NCI-H774 (cell line): Measurements from ENCODE around the gene RNPC3.
A peak's percentile ranks its signal among the peaks of the same experiment; 100 is the strongest.

Source experiments
- DNase-seq: peaks from one replicate; lab custom pipeline; 2025; lab: John Stamatoyannopoulos, UW

The RNPC3 gene, protein sequence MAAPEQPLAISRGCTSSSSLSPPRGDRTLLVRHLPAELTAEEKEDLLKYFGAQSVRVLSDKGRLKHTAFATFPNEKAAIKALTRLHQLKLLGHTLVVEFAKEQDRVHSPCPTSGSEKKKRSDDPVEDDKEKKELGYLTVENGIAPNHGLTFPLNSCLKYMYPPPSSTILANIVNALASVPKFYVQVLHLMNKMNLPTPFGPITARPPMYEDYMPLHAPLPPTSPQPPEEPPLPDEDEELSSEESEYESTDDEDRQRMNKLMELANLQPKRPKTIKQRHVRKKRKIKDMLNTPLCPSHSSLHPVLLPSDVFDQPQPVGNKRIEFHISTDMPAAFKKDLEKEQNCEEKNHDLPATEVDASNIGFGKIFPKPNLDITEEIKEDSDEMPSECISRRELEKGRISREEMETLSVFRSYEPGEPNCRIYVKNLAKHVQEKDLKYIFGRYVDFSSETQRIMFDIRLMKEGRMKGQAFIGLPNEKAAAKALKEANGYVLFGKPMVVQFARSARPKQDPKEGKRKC

DNA sequence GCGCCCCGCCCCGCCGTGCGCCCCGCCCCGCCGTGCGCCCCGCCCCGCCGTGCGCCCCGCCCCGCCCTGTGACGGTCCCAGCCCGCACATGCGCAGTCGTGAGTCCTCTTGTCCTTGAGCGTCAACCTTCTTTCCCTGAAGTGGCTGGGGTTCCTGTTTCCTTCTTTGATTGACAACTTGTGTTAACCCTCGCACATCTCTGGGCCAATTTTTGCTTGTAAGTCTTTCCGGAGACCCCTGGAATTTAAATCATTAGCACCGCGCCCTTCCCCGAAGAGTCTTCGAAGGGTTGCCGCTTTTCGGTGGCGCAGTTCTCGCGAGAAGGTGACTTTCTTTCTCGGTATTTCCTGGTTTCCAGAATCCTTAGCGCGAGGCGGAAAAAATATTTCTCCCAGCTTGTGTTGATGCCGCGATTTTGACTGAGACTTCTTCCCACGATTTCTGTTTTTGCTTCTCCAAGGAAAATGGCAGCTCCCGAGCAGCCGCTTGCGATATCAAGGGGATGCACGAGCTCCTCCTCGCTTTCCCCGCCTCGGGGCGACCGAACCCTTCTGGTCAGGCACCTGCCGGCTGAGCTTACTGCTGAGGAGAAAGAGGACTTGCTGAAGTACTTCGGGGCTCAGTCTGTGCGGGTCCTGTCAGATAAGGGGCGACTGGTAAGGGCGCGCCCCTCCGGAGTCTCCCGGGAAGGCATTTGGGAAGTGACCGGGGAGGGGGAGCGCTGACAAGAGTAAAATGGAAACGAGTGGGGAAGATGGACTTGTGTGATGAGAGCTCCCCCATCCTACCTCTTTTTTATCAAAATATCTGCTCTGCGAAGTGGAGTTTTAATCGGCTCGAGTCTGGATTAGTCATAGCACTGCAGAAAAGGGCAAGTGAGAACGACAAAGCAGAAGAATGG is at the start of gene RNPC3:
RNPC3 (plus strand) TSS at position 93 of the 901 bp plus-strand sequence; CDS start at position 465, 372 bp downstream.
- DNase-seq: peak; percentile 67

DNA sequence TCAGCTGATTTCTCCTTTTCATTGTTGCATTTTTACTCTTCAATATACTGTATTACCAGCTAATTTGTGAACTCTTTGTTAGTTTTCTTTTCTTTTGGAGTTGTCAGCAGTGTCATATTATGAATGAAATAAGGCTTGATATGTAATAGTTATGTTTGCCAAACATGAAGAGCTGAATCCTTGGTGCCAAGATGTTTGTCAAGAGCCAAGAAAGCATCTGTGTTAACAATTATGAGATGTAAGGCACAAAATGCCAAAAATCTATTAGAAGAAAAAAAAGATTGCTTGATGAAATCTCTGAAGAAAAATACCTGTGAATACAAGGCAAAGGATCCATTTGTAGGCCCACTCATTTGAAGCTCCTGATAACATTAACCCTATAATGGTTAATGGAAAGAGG is 48.4 kb upstream of the RNPC3 start:
- DNase-seq: no peak

DNA sequence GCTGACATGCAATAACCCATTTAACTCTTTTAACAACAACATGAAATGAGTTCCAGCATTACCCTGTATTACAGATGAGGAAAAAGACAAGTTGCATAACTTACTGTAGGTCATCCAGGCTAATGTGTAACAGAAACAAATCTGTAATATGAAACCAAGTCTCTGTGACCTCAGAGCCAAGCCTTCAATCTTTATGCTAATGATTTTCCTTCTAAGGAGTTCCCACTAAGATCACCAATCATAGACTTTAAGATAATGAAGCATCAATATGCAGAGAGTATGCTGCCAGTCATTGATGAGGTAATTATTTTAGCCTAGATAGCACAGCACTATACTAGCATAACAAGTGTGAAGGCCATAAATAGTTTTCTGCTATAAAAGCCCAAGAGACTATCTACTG is 35.6 kb upstream of the RNPC3 start:
- no peak for DNase-seq

DNA sequence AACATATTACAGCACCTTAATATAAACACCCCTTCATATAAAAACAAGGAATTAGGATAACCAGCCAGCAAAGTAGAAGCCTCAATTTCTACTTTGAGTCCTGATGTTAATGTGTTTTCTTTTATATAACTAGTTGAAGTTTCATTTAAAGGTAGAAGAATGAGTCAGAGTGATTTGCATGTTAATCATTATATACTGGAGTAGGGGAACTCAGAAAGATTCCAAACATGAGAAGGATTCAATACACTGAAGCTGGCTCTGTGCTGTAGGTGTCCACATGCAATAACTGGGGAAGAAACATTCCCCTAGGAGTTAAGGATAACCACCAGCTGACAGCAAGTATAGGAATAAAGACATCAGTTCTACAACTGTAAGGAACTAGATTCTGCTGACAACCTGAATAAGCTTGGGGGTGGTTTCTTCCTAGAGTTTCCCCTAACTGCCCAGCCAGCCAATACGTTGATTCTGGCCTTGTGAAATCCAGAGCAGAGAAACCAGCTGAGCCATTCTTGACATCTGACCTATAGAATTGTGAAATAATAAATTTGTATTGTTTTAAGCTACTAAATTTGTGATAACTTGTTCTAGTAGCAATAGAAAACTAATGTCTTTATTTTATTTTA is 33.4 kb upstream of the RNPC3 start:
- no peak for DNase-seq

DNA sequence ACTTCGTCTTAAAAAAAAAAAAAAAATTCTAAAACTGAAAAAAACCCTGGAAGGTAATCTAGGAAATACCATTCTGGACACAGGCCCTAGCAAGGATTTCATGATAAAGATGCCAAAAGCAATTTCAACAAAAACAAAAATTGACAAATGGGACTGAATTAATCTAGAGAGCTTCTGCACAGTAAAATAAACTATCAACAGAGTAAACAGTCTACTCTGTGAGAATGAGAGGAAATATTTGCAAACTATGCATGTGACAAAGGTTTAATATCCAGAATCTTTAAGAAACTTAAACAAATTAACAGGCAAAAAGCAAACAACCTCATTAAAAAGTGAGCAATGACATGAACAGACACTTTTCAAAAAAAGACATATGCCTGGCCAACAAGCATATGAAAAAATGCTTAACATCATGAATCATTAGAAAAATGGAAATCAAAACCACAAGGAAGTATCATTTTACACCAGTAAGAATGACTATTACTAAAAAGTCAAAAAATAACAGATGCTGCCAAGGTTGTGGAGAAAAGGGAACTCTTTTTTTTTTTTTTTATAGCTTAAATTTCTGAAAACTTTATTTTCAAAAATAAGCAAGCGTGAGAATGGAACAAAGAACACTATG is 29.4 kb upstream of the RNPC3 start:
- no peak for DNase-seq

DNA sequence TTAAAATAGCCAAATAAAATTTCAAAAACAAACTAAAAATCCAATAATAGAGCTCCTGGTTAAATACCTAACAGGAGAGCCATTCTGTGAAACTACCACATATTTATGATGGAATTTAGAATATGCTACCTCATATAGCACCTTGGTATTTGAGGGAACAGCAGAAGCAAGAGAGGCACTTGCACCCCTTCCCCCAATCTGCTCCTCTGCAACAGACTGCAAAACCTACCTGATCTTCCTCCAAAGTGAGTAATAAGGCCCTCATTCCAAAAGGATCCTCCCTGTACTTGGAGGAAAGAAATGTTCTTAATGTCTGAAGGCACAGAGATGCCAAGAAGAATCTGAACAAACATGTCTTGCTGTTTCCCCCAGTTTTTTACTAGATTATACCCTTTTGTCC is 28.1 kb upstream of the RNPC3 start:
- DNase-seq: no peak

DNA sequence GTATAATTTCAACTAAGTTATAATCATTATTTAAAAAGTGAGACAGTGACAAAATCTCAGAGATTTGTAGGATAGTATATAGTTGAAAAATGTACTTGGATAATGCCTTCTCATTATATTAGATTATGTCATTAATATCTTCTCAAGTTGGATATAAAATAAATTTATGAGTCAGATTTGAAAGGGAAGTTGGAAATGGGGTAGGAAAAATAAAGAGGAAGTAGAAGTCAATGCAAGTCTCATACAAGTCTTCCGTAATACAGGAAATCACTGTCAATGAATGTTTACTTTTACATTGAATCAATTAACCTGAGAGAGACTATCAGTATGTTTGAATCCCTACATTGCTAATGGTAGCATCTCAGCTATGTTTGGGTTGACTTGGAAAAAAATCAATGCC is 16.2 kb upstream of the RNPC3 start:
- no peak for DNase-seq

DNA sequence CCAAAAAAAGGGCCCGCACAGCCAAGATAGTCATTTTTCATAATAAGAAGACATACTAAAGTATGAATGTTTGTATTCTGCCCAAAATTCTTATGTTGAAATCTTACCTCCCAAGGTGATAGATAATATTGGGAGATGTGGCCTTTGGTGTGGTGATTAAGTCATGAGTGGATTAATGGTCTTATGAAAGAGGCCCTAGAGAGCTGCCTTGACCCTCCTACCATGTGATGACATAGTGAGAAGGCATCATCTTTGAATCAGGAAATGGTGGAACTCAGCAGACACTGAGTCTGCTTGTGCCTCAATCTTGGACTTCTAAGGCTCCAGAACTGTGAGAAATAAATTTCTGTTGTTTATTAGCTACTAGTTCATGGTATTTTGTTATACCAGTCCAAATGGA is 11.8 kb upstream of the RNPC3 start:
- no peak for DNase-seq

DNA sequence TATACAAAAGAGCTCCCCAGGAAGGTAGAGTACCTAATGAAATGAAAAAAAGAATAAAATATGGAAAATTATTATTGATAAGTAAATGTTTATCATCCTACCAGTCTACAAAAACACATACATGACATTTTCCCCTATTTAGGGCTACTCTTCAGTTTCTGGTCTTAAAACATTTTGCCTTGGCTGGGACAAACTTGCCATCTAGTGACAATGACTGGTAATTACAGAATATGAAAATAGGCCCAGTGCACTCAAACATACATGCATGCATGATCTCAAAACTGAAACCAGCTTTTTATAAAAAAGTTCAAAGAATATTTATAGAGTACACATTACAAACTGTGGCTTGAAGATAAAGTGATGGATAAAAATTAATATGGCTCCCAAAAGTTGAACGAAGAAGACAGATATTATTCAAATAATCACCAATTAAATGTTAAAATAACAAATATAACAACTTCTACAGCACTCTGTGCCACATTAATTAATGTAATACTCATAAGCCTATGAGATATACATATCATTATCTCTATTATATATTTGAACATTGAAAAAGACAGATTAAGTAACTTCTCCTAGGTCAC is 10.5 kb upstream of the RNPC3 start:
- peak; percentile 24 for DNase-seq

DNA sequence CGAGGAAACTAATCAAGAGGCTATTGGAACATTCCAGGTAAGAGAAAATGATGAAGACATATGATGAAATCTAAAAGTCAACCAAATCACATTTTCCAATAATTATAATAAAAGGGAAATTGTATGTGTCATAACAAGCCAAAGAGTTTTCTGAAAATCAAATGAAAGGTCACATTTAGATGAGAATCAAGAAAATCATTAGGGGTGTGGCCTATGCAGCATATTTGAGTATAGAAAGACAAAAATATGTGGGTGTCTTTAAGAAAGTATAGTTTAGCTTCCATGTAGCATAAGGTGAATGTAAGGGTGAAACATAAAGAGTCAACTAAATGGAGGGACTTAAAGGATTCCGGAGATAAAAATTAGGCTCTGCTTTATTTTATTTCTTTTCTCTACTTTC is 9.2 kb upstream of the RNPC3 start:
- no peak for DNase-seq

DNA sequence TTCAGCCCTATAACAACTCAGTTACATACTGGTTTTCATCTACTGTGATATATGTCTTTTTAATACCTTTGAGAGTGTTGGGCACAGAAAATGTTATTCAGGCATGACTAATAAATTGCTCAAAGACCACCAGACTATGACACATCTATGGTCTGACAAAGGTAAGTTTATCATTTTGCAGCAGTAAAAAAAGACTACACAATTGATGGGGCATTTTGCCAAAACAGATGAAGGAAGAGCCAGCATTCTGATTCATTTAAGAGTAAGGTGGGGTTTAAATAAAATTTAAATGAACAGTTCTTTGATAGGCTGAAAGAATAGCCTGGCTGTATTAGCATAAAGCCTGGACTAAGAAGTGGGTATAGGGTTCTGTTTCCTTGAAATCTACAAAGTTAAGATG is 8.8 kb upstream of the RNPC3 start:
- no peak for DNase-seq

DNA sequence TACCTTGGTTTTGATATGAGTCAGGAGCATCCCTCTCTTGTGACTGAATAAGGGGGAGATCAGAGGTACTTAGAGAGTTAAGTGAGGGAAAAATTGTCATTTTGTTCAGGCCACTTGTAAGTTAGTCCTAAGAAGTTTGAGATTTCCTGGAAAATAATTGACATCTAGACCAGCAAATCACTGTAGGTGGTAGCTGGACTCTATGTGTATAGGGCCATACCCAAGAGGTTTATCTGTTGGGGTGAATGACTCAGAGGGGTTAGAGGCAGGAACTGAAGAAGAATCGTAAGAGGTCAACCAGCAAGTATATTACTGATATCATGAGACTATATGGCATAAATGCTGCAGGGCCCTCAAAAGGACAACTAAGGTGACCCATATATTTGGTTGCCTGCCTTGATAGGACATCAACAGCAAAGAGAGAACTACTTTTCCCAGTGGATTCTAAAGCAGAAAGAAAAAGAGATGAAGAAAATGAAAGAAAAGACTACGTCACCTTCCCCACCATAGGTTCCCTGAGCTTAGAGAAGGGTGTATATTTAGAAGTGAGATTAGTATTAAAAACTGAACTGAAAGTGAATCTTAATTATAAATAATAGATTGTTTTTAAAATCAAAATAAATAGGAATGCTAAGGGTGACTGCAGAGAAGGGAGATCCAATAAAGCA is 8.0 kb upstream of the RNPC3 start:
- no peak for DNase-seq

DNA sequence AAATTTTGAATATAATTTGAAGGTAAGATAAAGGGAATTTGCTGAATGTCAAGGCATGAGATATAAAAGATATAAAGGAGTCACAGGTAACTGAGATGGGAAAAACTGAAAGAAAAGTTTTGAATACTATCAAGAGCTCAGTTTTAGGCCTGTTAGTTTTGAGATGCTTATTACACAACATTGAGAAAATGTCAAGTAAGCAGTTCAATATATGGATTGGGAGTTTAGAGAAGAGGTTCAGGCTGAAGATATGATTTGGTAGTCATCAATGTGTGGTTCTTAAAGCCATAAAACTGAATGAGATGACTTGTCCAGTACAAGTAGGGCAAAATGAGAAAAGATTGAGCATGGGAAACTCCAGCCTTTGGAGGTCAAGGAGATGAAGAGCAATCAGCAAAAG is 4.7 kb upstream of the RNPC3 start:
- DNase-seq: no peak

DNA sequence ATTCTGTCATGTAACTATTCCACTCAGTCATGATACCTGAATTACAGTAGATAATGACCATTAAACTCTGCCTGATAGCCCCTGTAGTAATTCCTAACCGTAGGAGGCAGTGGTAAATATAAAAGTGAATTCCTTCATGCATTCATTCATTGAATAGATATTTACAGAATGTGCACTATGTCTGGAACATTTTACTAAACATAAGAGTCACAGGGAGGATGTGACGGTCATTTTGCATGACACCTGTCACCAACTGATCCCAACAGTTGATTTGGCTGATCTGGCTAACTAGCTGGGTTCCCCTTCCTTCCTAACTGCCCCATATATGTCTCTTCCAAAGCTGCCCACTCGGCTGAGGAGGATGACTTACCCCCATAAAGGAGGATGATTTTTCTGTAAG is 2.2 kb upstream of the RNPC3 start:
- no peak for DNase-seq

DNA sequence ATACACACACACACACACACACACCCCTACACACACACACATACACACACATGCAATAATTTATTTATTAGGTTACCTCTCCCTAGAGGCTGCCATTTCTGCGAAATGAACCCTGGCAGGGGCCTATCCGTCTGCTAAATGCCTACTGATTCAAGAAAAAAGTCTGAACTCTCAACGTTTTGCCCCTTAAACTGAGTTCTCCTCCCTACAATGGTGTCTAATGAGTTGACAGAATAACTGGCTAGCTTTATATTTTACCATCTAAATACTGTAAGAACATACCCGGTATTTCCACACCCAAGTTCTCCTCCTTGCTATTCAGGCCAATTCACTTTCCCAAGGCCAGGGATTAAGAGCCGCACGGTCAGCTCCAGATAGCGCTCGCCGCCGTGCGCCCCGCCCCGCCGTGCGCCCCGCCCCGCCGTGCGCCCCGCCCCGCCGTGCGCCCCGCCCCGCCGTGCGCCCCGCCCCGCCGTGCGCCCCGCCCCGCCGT is 339 bp upstream of the RNPC3 start:
- peak; percentile 26 for DNase-seq

DNA sequence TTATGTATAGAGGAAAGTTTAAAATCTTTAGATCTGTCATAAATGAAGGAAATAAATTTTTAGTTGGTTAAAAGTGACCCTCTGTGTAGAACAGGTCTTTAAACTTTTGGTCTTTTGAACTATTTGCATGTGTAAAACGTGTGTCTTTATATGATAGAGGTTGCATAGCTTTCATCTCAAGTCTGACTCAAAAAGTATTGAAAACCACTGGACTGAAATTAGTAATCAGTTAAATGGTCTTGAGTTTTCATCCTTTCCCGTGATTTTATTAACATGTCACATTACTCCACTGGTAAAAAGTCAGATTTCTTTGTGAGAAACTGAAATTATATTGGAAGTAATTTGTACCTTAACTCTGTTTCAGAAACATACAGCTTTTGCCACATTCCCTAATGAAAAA is 1.8 kb downstream of the RNPC3 start:
- DNase-seq: no peak

DNA sequence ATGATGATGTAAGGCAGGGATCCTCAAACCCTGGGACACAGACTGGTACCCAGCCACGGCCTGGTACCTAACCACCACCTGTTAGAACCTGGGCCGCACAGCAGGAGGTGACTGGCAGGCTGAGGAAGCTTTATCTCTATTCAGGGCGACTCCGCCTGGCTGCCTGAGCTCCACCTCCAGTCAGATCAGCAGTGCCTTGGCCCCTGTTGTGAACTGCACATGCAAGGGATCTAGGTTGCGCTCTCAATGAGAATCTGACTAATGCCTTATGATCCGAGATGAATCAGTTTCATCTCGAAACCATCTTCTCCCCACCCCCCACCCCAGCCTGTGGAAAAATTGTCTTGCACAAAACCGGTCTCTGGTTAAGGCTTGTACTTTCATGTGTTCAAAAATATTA is 4.2 kb downstream of the RNPC3 start:
- DNase-seq: no peak

DNA sequence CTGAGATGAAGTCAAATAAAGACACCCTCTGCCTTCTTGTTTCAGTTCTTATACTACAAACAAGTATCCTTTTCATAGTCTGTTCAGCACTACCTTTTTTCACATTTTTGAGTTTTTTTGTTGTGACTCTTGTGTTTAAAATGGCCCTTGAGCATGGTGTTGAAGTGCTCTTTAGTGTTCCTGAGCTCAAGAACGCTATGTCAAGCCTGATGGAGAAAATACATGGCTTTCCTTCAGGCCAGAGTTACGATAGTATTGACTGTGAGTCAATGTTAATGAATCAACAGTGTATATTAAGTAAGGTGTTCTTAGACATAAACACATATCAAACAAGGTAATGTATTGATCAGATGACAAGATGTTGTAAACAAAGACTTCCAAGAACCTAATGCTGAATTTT is 12.7 kb downstream of the RNPC3 start:
- no peak for DNase-seq

DNA sequence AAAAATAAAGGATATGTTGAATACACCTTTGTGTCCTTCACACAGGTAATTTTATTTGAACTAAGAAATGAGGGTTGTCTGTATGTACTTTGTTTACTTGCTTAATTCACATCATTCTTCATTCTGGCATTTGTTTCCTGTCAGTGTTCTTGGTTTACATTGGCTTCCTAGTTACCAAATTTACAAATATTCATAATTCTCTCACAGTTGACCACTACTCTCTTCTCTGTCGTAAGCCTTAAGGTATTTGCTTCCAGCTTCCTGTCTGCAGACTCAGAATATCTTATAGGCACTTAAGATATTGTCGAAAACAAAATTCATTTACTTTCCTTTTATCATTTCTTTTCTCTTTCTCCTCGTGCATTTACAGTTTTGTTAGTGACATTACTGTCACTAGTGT is 15.9 kb downstream of the RNPC3 start:
- DNase-seq: no peak

DNA sequence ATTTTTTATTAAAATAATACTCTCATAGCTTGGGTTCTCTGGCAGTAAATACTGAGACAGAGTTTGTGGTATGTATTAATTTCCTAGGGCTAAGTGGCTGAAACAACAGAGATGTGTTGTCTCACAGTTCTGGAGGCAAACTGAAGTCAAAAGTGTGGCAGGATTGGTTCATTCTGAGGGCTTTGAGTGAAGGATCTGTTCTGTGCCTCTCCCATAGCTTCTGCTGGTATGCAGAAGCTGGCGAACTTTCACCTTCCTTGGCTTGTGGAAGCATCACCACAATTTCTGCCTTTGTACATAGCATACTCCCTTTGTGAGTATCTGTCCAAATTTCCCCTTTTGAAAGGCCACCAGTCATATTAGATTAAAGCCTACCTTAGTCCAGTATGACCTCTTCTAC is 21.0 kb downstream of the RNPC3 start:
- no peak for DNase-seq

DNA sequence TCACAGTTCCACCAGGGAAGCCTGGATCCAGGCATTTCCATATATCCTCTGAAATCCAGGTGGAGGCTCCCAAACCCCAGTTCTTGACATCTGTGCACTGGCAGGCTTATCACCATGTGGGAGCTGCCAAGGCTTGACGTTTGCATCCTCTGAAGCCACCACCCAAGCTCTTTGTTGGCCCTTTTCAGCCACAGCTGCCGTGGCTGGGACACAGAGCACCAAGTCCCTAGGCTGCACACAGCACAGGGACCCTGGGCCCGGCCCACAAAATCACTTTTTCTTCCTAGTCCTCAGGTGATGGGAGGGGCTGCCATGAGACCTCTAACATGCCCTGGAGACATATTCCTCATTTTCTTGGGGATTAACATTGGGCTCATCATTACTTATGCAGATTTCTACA is 22.3 kb downstream of the RNPC3 start:
- no peak for DNase-seq
